ENCODE measurements around the gene HARS2.
"Not testable (repeated sequence)": the region's sequence is repeated elsewhere in the genome, so short reads cannot be mapped to it uniquely, and the experiment has no call there.

Gene HARS2

GRCh38 chr5:140700177-140701144, 9.2 kb downstream of the HARS2 start, which contains the start of gene ZMAT2:
ZMAT2 (plus strand) TSS chr5:140700447; CDS start chr5:140700461, 14 bp downstream.
- peak; percentile 97 for DNase-seq

GRCh38 chr5:140707812-140708211, 16.6 kb downstream of the HARS2 start:
- no peak for DNase-seq

- DNase-seq, result not testable (repeated sequence)
These were observed 17.5 kb downstream of the HARS2 start for GRCh38 chr5:140708787-140709186.

GRCh38 chr5:140710899-140711552, 19.8 kb downstream of the HARS2 start:
- peak; percentile 97 for DNase-seq

- DNase-seq, result no peak
These were observed 20.5 kb downstream of the HARS2 start for GRCh38 chr5:140711794-140712193.

- DNase-seq, result no peak
These were observed 22.4 kb downstream of the HARS2 start for GRCh38 chr5:140713562-140714094.

GRCh38 chr5:140716238-140716637, 25.0 kb downstream of the HARS2 start:
- DNase-seq, result not testable (repeated sequence)

GRCh38 chr5:140718266-140718592, 27.0 kb downstream of the HARS2 start:
- DNase-seq, result no peak

- not testable (repeated sequence) for DNase-seq
These were observed 29.5 kb downstream of the HARS2 start for GRCh38 chr5:140720738-140721137.

GRCh38 chr5:140721395-140721794, 30.1 kb downstream of the HARS2 start:
- DNase-seq, result not testable (repeated sequence)

GRCh38 chr5:140725799-140726471, 34.7 kb downstream of the HARS2 start:
- DNase-seq, result peak; percentile 92

- no peak for DNase-seq
These were observed 41.8 kb downstream of the HARS2 start for GRCh38 chr5:140733098-140733497.

- DNase-seq, result no peak
These were observed 43.1 kb downstream of the HARS2 start for GRCh38 chr5:140734354-140734753.

GRCh38 chr5:140737486-140737885, 46.2 kb downstream of the HARS2 start:
- no peak for DNase-seq

- DNase-seq, result no peak
These were observed 50.7 kb downstream of the HARS2 start for GRCh38 chr5:140741967-140742366.

Measured in activated CD4-positive, alpha-beta T cell treated with anti-CD3 and anti-CD28 coated beads, Interleukin-2, amount 50 U/mL, for 16 hours (primary cell).